Activated CD4-positive, alpha-beta T cell treated with anti-CD3 and anti-CD28 coated beads for 48 hours (primary cell): Measurements from ENCODE around the gene TIGD1.
"Not testable (repeated sequence)": the region's sequence is repeated elsewhere in the genome, so short reads cannot be mapped to it uniquely, and the experiment has no call there.

Experiments
- DNase-seq: peaks from one replicate; pipeline ENCODE4 v3.0.0-alpha.2; 2020

TIGD1 gene

DNA sequence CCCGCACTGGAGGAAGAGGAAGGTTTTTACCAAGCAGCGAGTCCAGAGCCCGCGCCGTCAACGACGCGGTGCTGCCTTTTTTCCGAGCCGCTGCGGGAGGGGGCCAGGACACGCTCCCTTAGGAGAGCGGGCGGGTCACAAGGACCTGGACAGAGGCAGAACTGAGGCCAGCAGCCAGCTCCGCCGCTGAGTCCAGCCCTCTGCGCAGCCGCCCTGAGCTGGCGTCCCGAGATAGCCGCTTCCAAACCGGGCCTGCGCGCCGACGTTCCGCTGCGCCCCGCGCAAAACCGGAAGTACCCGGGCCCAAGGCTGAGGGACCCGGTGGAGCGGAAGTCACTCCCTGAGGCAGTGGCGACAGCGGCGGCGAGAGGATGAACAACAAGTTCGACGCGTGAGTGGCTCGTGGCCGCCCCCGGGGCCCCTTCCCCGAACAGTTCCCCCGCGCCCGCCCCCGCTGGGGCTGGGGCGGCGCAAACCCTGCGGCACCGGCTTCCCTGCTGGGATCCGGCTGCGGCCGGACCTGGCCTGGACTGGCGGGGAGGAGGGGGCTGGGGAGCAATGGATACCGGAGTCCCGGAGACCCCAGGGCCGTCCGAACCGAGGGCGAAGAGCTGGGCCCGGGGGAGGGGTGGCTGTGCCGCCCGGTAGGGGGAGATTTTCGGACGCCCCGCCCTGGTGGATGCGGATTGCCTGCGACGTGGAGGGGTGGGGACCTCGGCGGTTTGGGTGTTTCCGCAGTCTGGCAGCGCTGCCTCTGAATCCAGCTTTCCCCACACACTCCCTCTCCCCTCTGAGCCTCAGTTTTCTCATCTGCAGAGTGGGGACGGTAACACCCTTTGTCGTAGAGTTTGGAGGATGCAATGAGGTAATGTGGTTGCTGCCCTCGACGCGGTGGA lies at the start of gene TIGD1, which contains the start of gene EIF4E2:
Gene TIGD1, minus strand, starts transcription at position 204 of the 896 bp plus-strand sequence. CDS start 675 bp downstream, outside the sequence.
Gene EIF4E2, plus strand, starts transcription at position 336 of the 896 bp plus-strand sequence. Its CDS starts 36 bp downstream, at position 372.
- peak; percentile 96 for DNase-seq

GRCh38 chr2:232598293-232598692 lies 47.9 kb upstream of the TIGD1 start:
- DNase-seq: no peak

- DNase-seq: no peak
Observed at GRCh38 chr2:232597362-232598079, 47.2 kb upstream of the TIGD1 start.

GRCh38 chr2:232593982-232594381 lies 43.6 kb upstream of the TIGD1 start:
- no peak for DNase-seq

DNA sequence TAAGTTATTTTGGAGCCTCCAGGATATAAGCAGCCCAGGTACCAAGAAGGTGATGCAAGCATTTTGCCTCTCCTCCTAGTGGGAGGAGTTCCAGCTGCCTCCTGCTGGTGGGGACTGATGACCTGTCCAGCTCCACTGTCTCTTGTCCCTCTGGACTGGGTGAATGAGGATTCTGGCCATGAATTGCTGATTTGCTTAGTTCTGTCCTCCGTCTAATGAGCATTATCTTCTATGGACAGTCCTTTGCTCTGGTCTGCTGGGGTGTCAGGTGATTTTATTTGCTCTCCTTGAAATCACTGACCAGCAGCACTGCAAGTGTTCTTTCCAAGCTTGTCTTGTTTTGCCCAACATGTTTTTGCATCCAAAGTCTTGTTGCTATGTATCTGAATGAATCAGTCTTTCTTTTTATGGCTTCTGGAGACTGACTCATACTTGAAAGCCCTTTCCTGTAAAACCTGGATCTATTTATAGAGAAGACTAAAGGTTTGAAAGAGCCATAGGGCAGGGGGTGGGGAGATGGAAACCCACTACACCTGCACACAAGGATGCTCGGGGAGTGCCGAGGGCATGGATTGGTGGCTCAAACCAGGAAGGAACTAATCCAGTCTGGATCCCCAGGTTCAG lies 42.5 kb upstream of the TIGD1 start:
- no peak for DNase-seq

DNA sequence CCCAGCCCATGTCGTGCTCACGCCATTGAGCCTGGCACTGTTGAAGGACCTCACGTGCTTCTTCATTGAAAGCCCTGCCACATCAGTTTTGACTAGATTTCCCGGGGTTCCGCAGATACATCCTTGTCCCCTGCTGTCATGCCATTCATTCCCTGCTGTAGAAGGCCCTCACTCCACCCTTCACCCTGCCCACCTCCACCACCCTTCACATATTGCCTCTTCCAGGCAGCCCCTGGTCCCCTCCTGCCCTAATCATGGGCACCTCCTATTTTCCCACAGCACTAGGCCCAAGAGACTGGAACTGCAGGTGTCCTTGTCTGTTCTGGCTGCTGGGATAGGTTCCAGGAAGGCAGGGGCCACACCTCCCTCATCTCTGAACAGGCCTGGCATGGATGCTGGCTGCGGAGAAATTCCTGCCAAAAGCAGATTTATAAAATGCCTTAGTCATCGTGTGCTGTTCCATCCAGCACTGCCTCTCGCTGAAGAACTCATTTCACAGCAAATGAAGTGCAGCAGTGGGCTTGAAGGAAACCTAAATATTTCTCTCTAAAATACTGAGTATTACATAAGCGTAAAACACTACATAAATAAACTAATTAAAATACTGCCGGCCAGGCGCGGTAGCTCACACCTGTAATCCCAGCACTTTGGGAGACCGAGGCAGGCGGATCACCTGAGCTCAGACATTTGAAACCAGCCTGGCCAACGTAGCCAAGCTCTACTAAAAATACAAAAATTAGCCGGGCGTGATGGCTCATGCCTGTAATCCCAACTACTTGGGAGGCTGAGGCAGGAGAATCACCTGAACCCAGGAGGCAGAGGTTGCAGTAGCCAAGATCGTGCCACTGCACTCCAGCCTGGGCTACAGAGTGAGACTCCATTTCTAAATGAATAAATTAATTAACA lies 38.6 kb upstream of the TIGD1 start:
- DNase-seq: no peak

- no peak for DNase-seq
Observed at GRCh38 chr2:232588031-232588430, 37.7 kb upstream of the TIGD1 start.

GRCh38 chr2:232587512-232587911 lies 37.2 kb upstream of the TIGD1 start:
- DNase-seq: no peak

DNA sequence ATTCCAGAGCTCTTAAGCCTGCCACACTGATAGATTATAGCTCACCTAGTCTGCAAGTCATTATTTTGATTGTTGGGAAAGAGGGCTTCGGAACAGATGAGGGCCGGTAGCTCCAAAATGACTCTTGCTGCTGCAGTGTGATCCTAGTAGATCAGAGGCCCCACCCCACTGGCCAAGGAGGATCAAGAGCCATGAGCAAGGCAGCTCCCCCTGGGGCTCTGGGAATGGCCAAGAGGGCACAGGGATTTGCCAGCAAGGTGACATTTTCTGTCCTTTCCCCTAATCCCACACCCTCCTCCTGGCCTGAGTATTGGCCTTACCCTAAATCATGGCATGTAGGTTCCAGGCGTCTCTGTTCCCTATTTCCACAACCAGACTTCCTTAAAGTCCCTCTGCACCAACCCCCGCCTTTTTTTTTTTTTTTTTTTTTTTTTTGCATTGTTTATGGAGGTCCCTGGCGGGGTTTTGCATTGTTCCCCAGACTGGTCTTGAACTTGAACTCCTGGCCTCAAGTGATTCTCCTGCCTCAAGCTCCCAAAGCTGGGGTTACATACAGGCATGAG lies 36.7 kb upstream of the TIGD1 start:
- DNase-seq: no peak

GRCh38 chr2:232584238-232584637 lies 33.9 kb upstream of the TIGD1 start:
- no peak for DNase-seq

DNA sequence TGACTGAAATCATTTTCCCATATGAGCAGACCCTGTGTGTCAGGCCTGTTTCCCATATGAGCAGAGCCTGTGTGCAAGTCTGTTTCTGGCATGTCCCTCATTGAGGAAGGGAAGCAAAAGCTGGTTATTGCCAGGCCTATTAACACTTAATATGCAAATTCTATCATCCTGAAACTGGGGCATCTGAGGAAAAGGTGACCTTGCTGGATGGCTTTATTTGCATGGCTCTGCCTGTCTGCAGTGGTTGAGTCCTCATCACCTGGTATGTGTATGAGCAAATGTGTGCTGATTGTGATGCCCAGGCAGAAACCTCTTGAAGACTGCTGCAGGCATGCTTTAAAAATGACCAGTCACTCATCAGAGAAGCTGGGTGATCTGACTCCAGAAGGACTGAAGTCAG lies 31.4 kb upstream of the TIGD1 start:
- no peak for DNase-seq

DNA sequence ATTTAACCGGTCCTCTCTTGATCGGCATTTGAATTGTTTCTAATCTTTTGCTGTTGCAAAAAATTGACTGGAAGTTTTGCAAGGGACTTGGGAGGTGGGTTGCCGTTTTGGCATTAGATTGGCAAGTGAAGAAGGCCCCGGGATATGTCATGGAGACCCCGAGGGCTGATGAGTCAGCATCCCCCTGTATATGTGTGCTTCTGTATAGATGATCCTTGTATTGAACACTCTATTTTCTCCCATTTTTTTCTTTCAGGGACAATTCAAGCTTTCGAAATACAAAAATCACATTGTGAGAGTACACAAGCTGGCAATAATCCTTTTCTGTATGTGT lies 30.3 kb upstream of the TIGD1 start:
- no peak for DNase-seq

GRCh38 chr2:232578626-232579025 lies 28.3 kb upstream of the TIGD1 start:
- no peak for DNase-seq

- DNase-seq: no peak
Observed at GRCh38 chr2:232577841-232578240, 27.5 kb upstream of the TIGD1 start.

DNA sequence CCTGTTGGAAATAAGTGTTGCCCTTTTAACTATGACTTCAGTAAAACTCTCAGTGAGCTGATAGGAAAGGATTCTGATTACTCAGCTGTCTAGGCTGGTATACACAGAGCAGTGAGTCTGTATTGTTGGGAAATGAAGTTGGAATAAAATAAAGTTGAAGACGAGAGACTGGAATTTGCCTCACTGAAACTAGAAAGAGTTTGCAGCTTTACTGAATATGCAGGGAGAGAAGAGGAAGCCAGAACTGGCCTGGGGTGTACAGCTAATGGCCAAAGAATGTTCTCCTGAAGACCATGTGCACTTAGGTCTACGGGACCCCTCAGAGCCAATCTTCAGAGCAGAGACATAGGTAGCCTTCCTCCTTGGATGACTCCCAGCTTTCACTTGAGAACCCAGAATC lies 26.6 kb upstream of the TIGD1 start:
- DNase-seq: no peak

GRCh38 chr2:232575404-232575746 lies 25.0 kb upstream of the TIGD1 start:
- DNase-seq: no peak

GRCh38 chr2:232574674-232575403 lies 24.5 kb upstream of the TIGD1 start:
- no peak for DNase-seq

DNA sequence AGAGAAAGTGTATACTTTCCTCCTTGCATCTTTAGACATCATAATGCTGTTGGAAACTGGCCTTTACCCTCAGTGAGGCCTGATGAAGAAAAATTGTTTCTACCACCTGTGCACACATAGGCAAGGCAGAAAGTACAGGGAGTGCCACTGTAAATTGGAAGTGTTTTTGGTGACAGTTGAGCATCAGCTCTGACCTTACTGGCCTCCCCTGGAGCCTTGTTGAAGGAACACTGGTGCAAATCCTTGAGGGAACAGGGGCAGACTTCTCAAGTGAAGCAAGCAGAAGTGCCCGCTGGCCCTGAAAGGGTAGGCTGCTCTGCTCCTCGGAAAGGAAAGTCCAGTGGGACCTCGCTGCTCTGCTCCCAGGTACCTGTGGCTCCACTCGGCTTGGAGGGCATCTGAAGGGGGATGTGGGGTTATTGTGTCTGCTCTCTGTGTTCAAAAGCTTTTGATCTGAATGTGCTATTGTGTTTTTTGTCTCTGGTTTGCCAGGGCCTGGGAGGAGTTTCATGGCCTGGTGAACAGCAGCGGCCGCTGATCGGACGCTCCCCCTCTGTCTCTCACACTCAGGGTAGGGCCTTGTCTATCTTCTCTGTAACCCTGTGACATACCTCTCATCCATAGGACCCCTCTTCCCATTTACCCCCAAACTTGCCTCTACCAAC lies 23.5 kb upstream of the TIGD1 start:
- DNase-seq: no peak

GRCh38 chr2:232573042-232573441 lies 22.7 kb upstream of the TIGD1 start:
- DNase-seq: no peak

DNA sequence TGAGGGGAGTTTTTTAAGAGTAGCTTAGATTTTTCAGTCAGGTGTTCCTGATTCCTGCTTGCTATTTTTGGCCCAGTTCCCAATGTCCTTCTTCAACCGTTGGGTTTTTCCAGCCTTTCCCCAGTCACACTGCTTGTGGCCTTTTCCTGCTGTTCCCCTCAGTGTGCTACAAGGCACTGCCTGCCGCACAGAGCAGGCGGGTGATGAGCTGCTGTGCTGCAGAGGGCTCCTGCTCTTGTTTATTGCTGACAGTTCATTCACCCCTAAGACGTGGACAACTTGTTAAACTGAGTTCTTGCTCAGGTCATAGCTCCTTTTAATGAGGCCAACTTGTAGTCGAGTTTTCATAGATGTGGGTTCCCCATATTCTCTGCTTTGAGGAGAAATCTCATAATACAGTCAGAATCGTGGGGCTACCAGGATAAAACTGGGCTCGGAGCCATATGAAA lies 20.7 kb upstream of the TIGD1 start:
- DNase-seq: no peak

- DNase-seq: not testable (repeated sequence)
Observed at GRCh38 chr2:232570481-232570880, 20.1 kb upstream of the TIGD1 start.
